GM12878 (cell line): ENCODE results near the gene TRIOBP. TPM values are rescaled to one million over a fixed set of nuclear protein-coding genes. Genes with fewer than 3 reads are reported as not detected.

Source experiments
- ATAC-seq: fragments of 200-7000 bp; cut with Tn5 transposase; 3 replicates; pipeline ENCODE4 v1.9.1; 2020; ENCODE audit warnings: mild to moderate bottlenecking, moderate library complexity
- BruUV-seq: library from RNA; stranded (reverse); fragments of 400-500 nt; replicated peaks from 2 replicates; lab custom pipeline; 2021; lab: Mats Ljungman, UMichigan
- CTCF ChIA-PET: fragments of 300-600 bp; sonication (Branson Sonifier 250); formaldehyde crosslinking; extraction: SDS; loops from one replicate; lab custom pipeline; 2021; ENCODE audit warnings: inconsistent platforms; lab: Yijun Ruan, JAX
- POLR2A ChIA-PET: fragments of 350-600 bp; formaldehyde crosslinking; extraction: SDS; loops from one replicate; lab custom pipeline; 2021; ENCODE audit warnings: inconsistent platforms; lab: Charles Lee
- RAD21 ChIA-PET: fragments of 300-600 bp; sonication (Branson Sonifier 250); formaldehyde crosslinking; loops from one replicate; lab custom pipeline; 2023; ENCODE audit warnings: antibody characterized with exemption; ENCODE audit not compliant: unreplicated experiment; lab: Charles Lee
- SMC1A ChIA-PET: fragments of 300-600 bp; sonication (Branson Sonifier 250); formaldehyde crosslinking; loops from one replicate; lab custom pipeline; 2023; ENCODE audit not compliant: unreplicated experiment, uncharacterized antibody; lab: Charles Lee
- DNase-seq: peaks from one replicate; pipeline ENCODE4 v3.0.0-alpha.2; 2011; ENCODE audit warnings: low read depth, low spot score
- FAIRE-seq: peaks from 3 replicates; lab custom pipeline; 2011; peaks lifted over from hg19 to GRCh38; lab: Jason Lieb, UNC
- H2AFZ ChIP-seq: 2 replicates; pipeline ENCODE4 v1.6.0; 2011; ENCODE audit warnings: low read depth, low read length, control low read depth; ENCODE audit not compliant: control insufficient read depth
- H3K27ac ChIP-seq: 2 replicates; pipeline ENCODE4 v1.5.1; 2011; ENCODE audit warnings: control low read depth; ENCODE audit not compliant: control insufficient read depth, insufficient read depth
- H3K27me3 ChIP-seq, 2 experiments: replicated peaks in 1 of 2; 2 replicates each; pipeline versions ENCODE4 v1.6.0 to v1.6.1; 2011; ENCODE audit warnings: low read length in 1 of 2; ENCODE audit not compliant: control insufficient read depth in 2 of 2, insufficient read depth in 2 of 2
- H3K36me3 ChIP-seq, 2 experiments: 2 replicates each; pipeline ENCODE4 v1.5.1; 2011; ENCODE audit warnings: low read length in 1 of 2; ENCODE audit not compliant: control insufficient read depth in 2 of 2, insufficient read depth in 2 of 2
- H3K4me1 ChIP-seq: 2 replicates; pipeline ENCODE4 v1.6.1; 2011; ENCODE audit warnings: mild to moderate bottlenecking, low read length, moderate library complexity, mixed read lengths; ENCODE audit not compliant: control insufficient read depth, insufficient read depth
- H3K4me2 ChIP-seq: 2 replicates; pipeline ENCODE4 v1.6.0; 2011; ENCODE audit warnings: control low read depth; ENCODE audit not compliant: control insufficient read depth, insufficient read depth
- H3K4me3 ChIP-seq: fragments of 200-600 bp; sonication (generic); 2 replicates; pipeline ENCODE4 v1.5.1; 2016
- H3K79me2 ChIP-seq: 2 replicates; pipeline ENCODE4 v1.6.0; 2011; ENCODE audit warnings: low read length; ENCODE audit not compliant: control insufficient read depth, insufficient read depth
- H3K9ac ChIP-seq: 2 replicates; pipeline ENCODE4 v1.8.0; 2011; ENCODE audit warnings: low read length, control low read depth, mixed read lengths; ENCODE audit not compliant: control insufficient read depth, insufficient read depth
- H3K9me3 ChIP-seq: replicated peaks from 3 replicates; pipeline ENCODE4 v1.5.1; 2011; ENCODE audit warnings: mild to moderate bottlenecking, low read length; ENCODE audit not compliant: control insufficient read depth, insufficient read depth
- H4K20me1 ChIP-seq: 2 replicates; pipeline ENCODE4 v1.6.0; 2011; ENCODE audit not compliant: control insufficient read depth, insufficient read depth
- BRCA1 ChIP-seq: IDR thresholded peaks from 2 replicates; pipeline ENCODE4 v1.6.1; 2011; ENCODE audit warnings: low read depth, low read length, improper control_type of control experiment
- CBX3 ChIP-seq: fragments of 200-600 bp; sonication (generic); IDR thresholded peaks from 2 replicates; pipeline ENCODE4 v1.6.1; 2016; ENCODE audit warnings: low read depth, borderline replicate concordance
- HDAC6 ChIP-seq: fragments of 200-600 bp; sonication (generic); IDR thresholded peaks from one replicate; pipeline ENCODE4 v1.8.0; 2017; ENCODE audit warnings: antibody characterized with exemption; ENCODE audit not compliant: unreplicated experiment
- IKZF1 ChIP-seq: fragments of 450-650 bp; conservative IDR thresholded peaks from 2 replicates; pipeline ENCODE4 v1.6.1; 2017; ENCODE audit warnings: antibody characterized with exemption, mild to moderate bottlenecking
- KAT2A ChIP-seq: conservative IDR thresholded peaks from 2 replicates; pipeline ENCODE4 v1.6.1; 2011; ENCODE audit warnings: low read depth, low read length; ENCODE audit not compliant: control insufficient read depth
- NBN ChIP-seq: fragments of 450-650 bp; IDR thresholded peaks from 2 replicates; pipeline ENCODE4 v1.6.1; 2016
- PML ChIP-seq: IDR thresholded peaks from 2 replicates; pipeline ENCODE4 v1.6.1; 2012; ENCODE audit warnings: low read length, inconsistent platforms
- SREBF1 ChIP-seq: IDR thresholded peaks from 2 replicates; pipeline ENCODE4 v1.6.1; 2012; ENCODE audit warnings: mild to moderate bottlenecking, low read length
- TCF12 ChIP-seq: IDR thresholded peaks from 2 replicates; pipeline ENCODE4 v1.6.1; 2011; ENCODE audit warnings: low read depth, mild to moderate bottlenecking, low read length
- ZNF217 ChIP-seq: fragments of 450-650 bp; IDR thresholded peaks from 2 replicates; pipeline ENCODE4 v1.6.1; 2017; ENCODE audit warnings: antibody characterized with exemption, mild to moderate bottlenecking
- ZSCAN29 ChIP-seq: fragments of 450-650 bp; IDR thresholded peaks from 2 replicates; pipeline ENCODE4 v1.6.1; 2017; ENCODE audit warnings: mild to moderate bottlenecking, moderate library complexity
- WGBS: methylation state at CpG from one replicate; pipeline ENCODE4 v1.1.6; 2016; ENCODE audit warnings: low lambda C conversion rate; ENCODE audit not compliant: insufficient replicate concordance, insufficient coverage; ENCODE audit errors: missing lambda C conversion rate; 5-methylcytosine and 5-hydroxymethylcytosine counted together
- in situ Hi-C: fragments of 300-500 bp; cut with MboI; formaldehyde crosslinking; loops from 9 replicates; pipeline ENCODE4 v1.14.3; 2018; ENCODE audit warnings: mixed read lengths
- intact Hi-C: fragments of 100-400 bp; cut with micrococcal nuclease; formaldehyde crosslinking; loops from one replicate; pipeline ENCODE4 v1.14.2; 2022; ENCODE audit not compliant: unreplicated experiment
- polyA plus RNA-seq, 11 experiments: library from polyadenylated mRNA; depleted of rRNA in 4 of 11; unstranded in 6 of 11; stranded (reverse) in 5 of 11; fragments of >200 nt; fragmentation: Nextera tagmentation in 4 of 11; fragmentation: Illumina TruSeq in 1 of 11; extraction: Ambion mirVana in 4 of 11; extraction: Trizol in 1 of 11; gene quantifications; 1 replicate in 1 of 11; 2 replicates in 10 of 11; pipeline versions ENCODE4 v1.2.1 to v1.2.3, GENCODE V29; 2011 to 2016; ENCODE audit warnings: inconsistent platforms in 2 of 11, missing spikeins in 2 of 11, low read depth in 1 of 11
- total RNA-seq, 4 experiments: library from RNA; depleted of rRNA in 3 of 4; stranded (reverse); fragments of >200 nt in 3 of 4; fragmentation: Illumina TruSeq in 1 of 4; extraction: Trizol in 1 of 4; gene quantifications; 2 replicates each; pipeline versions ENCODE4 v1.2.1 to v1.2.3, GENCODE V29; 2013 to 2021
- TF ChIP-seq, protein P1 (sequence below): fragments of 150-350 bp; IDR thresholded peaks from 2 replicates; pipeline ENCODE4 v1.6.1; 2014; ENCODE audit warnings: mild to moderate bottlenecking, low read depth, low read length
- TF ChIP-seq, protein P2 (sequence below): IDR thresholded peaks from 2 replicates; pipeline ENCODE4 v1.6.1; 2011; ENCODE audit warnings: borderline replicate concordance, low read depth, mild to moderate bottlenecking, moderate library complexity, mixed read lengths, low read length; ENCODE audit not compliant: insufficient read depth; ENCODE audit errors: extremely low read length
- TF ChIP-seq, protein P3 (sequence below), 3 experiments: IDR thresholded peaks in 2 of 3; conservative IDR thresholded peaks in 1 of 3; 2 replicates each; pipeline ENCODE4 v1.5.1; 2011; ENCODE audit warnings: low read depth in 3 of 3, low read length in 3 of 3, mild to moderate bottlenecking in 3 of 3, control low read depth in 2 of 3, moderate library complexity in 2 of 3, inconsistent platforms in 1 of 3, mixed read lengths in 1 of 3; ENCODE audit not compliant: control insufficient read depth in 2 of 3, insufficient read depth in 1 of 3; ENCODE audit errors: extremely low read depth in 1 of 3
- TF ChIP-seq, protein P4 (sequence below): IDR thresholded peaks from 2 replicates; pipeline ENCODE4 v1.6.1; 2012; ENCODE audit warnings: low read depth, low read length, improper control_type of control experiment
- TF ChIP-seq, protein P5 (sequence below): IDR thresholded peaks from 2 replicates; pipeline ENCODE4 v1.6.1; 2011; ENCODE audit warnings: low read depth, low read length, improper control_type of control experiment, borderline replicate concordance

The TRIOBP gene
- total and polyA plus RNA-seq, 10 of the 15 experiments (the other 5 are each of a cell fraction or from before 2014, with no cell fraction given), result 0.21 to 23.6 (median 11.9) TPM

DNA sequence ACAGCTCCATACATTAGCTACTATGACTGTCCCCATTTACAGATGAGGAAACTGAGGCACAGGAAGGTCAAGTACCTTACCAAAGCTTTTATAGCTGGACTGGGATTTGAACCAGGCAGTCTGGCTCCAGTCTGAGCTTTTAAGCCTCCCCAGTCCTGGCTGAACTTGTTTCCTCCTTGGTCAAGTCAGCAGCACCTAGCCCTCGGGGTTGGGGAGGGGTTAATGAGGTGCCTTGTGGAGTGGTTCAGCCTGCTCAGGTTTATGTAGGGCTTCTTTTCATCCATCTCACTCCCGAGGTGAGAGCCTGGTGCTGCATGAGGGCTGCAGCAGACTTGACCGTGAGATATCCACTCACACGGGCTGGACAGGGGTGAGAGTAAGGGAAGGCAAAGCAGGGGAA is 74.2 kb downstream of the TRIOBP start:
- CTCF ChIA-PET, result interaction anchor here (0.6 kb wide), 2 partner anchors 83 to 113 kb away, joined by 3 read pairs; no protein-coding TSS in a partner anchor
- Histone ChIP-seq H3K9me3 (no peaks in the 10 kb centered on the region), H3K4me1 (no peaks in the 10 kb centered on the region), H3K4me2 (no peak overlapping the region), H4K20me1 (no peaks in the 10 kb centered on the region; the same call in 1 of the 2 replicates), H3K27ac (no peak overlapping the region), H3K4me3 (no peak overlapping the region), H3K27me3 (no peaks in the 10 kb centered on the region), H2AFZ (no peak overlapping the region), H3K36me3 (peaks cover 0 to 4% of the 10 kb centered on the region in 2 experiments; a peak in 2 of 4 replicates), H3K79me2 (no peaks in the 10 kb centered on the region), H3K9ac (no peak overlapping the region)
- no peak for DNase-seq
- no TSS peak for BruUV-seq
- intact Hi-C loops (no loop called here), in situ Hi-C loops (no loop called here)
- POLR2A ChIA-PET, result no interaction called here
- WGBS, result 74% methylated on average over 4 of the region's 4 CpGs
- SMC1A ChIA-PET, result no interaction called here
- ATAC-seq, result no peak
- no peak for TF ChIP-seq ZNF217
- TF ChIP-seq, protein P1, sequence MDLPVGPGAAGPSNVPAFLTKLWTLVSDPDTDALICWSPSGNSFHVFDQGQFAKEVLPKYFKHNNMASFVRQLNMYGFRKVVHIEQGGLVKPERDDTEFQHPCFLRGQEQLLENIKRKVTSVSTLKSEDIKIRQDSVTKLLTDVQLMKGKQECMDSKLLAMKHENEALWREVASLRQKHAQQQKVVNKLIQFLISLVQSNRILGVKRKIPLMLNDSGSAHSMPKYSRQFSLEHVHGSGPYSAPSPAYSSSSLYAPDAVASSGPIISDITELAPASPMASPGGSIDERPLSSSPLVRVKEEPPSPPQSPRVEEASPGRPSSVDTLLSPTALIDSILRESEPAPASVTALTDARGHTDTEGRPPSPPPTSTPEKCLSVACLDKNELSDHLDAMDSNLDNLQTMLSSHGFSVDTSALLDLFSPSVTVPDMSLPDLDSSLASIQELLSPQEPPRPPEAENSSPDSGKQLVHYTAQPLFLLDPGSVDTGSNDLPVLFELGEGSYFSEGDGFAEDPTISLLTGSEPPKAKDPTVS, result no peak
- TF ChIP-seq NBN, result no peak
- no peak for TF ChIP-seq TCF12
- no peak for TF ChIP-seq KAT2A
- TF ChIP-seq ZSCAN29, result no peak
- TF ChIP-seq, protein P2, sequence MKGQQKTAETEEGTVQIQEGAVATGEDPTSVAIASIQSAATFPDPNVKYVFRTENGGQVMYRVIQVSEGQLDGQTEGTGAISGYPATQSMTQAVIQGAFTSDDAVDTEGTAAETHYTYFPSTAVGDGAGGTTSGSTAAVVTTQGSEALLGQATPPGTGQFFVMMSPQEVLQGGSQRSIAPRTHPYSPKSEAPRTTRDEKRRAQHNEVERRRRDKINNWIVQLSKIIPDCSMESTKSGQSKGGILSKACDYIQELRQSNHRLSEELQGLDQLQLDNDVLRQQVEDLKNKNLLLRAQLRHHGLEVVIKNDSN, result no peak
- TF ChIP-seq, protein P3, sequence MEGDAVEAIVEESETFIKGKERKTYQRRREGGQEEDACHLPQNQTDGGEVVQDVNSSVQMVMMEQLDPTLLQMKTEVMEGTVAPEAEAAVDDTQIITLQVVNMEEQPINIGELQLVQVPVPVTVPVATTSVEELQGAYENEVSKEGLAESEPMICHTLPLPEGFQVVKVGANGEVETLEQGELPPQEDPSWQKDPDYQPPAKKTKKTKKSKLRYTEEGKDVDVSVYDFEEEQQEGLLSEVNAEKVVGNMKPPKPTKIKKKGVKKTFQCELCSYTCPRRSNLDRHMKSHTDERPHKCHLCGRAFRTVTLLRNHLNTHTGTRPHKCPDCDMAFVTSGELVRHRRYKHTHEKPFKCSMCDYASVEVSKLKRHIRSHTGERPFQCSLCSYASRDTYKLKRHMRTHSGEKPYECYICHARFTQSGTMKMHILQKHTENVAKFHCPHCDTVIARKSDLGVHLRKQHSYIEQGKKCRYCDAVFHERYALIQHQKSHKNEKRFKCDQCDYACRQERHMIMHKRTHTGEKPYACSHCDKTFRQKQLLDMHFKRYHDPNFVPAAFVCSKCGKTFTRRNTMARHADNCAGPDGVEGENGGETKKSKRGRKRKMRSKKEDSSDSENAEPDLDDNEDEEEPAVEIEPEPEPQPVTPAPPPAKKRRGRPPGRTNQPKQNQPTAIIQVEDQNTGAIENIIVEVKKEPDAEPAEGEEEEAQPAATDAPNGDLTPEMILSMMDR (IDR thresholded peaks at IDR 0.05 in 2 of 3, conservative IDR thresholded peaks at IDR 0.05 in 1 of 3; ENCODE audit: control insufficient read depth in 2 of 3, extremely low read depth in 1 of 3, insufficient read depth in 1 of 3, low read depth in 3 of 3, low read length in 3 of 3), result no peak
- TF ChIP-seq, protein P4, sequence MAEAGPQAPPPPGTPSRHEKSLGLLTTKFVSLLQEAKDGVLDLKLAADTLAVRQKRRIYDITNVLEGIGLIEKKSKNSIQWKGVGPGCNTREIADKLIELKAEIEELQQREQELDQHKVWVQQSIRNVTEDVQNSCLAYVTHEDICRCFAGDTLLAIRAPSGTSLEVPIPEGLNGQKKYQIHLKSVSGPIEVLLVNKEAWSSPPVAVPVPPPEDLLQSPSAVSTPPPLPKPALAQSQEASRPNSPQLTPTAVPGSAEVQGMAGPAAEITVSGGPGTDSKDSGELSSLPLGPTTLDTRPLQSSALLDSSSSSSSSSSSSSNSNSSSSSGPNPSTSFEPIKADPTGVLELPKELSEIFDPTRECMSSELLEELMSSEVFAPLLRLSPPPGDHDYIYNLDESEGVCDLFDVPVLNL, result no peak
- no peak for TF ChIP-seq PML
- TF ChIP-seq, protein P5, sequence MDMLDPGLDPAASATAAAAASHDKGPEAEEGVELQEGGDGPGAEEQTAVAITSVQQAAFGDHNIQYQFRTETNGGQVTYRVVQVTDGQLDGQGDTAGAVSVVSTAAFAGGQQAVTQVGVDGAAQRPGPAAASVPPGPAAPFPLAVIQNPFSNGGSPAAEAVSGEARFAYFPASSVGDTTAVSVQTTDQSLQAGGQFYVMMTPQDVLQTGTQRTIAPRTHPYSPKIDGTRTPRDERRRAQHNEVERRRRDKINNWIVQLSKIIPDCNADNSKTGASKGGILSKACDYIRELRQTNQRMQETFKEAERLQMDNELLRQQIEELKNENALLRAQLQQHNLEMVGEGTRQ, result no peak
- no peak for TF ChIP-seq HDAC6
- no peak for TF ChIP-seq BRCA1
- TF ChIP-seq IKZF1, result no peak
- TF ChIP-seq SREBF1, result no peak
- no peak for TF ChIP-seq CBX3
- RAD21 ChIA-PET, result no interaction called here
- FAIRE-seq, result no peak
